Stomach smooth muscle (tissue), 2 donors: ENCODE results near the gene SLC27A4.

Experiments
- H3K27ac ChIP-seq: one replicate; pipeline ENCODE4 v1.7.0; 2013; ENCODE audit warnings: mild to moderate bottlenecking, low read length, inconsistent platforms
- H3K27me3 ChIP-seq, 2 donors: one replicate each; pipeline ENCODE4 v1.7.0; 2013; ENCODE audit warnings: low read length in 2 of 2; ENCODE audit not compliant: insufficient read depth in 2 of 2, control insufficient read depth in 1 of 2
- H3K36me3 ChIP-seq, 2 donors: one replicate each; pipeline ENCODE4 v1.7.0; 2013; ENCODE audit warnings: low read length in 2 of 2; ENCODE audit not compliant: control insufficient read depth in 2 of 2, insufficient read depth in 2 of 2
- H3K4me1 ChIP-seq: one replicate; pipeline ENCODE4 v1.7.0; 2013; ENCODE audit warnings: low read length; ENCODE audit not compliant: control insufficient read depth, insufficient read depth
- H3K4me3 ChIP-seq, 2 donors: one replicate each; pipeline ENCODE4 v1.7.0; 2013; ENCODE audit warnings: low read length in 2 of 2
- H3K9ac ChIP-seq, 2 donors: one replicate each; pipeline ENCODE4 v1.7.0; 2013; ENCODE audit warnings: low read length in 2 of 2, mild to moderate bottlenecking in 1 of 2
- H3K9me3 ChIP-seq, 2 donors: one replicate each; pipeline ENCODE4 v1.7.0; 2013; ENCODE audit warnings: low read length in 2 of 2; ENCODE audit not compliant: control insufficient read depth in 2 of 2
- donor health status: healthy.
- donor health status: Pancreatic carcinoma.

Gene SLC27A4

DNA sequence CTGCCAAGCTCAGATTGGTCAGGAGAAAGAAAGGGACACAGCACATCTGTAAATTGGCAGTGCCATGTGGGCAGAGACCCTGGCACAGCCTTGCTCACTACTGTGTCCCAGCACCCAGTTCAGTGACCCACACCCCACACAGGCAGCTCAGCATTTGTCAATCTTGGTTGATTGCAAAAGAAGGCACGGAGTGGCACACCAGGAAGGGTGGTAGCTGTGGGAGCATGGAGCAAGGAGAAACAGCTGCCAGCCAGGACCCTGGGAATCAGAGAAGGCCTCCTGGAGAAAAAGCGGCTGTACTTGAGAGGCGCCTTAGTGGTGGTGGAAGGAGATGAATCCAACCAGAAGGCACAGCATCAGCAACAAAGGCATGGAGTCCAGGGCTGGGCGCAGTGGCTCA is 3.5 kb downstream of the SLC27A4 start:
- peaks cover 17% of the 10 kb centered on the region for H3K4me1 ChIP-seq
- H3K4me3 ChIP-seq: no peak overlapping the region
- H3K27me3 ChIP-seq: no peaks in the 10 kb centered on the region
- no peaks in the 10 kb centered on the region for H3K9me3 ChIP-seq
- H3K9ac ChIP-seq: no peak overlapping the region
- no peak overlapping the region for H3K27ac ChIP-seq
- H3K36me3 ChIP-seq: peaks cover 24 to 39% of the 10 kb centered on the region in 2 donors

DNA sequence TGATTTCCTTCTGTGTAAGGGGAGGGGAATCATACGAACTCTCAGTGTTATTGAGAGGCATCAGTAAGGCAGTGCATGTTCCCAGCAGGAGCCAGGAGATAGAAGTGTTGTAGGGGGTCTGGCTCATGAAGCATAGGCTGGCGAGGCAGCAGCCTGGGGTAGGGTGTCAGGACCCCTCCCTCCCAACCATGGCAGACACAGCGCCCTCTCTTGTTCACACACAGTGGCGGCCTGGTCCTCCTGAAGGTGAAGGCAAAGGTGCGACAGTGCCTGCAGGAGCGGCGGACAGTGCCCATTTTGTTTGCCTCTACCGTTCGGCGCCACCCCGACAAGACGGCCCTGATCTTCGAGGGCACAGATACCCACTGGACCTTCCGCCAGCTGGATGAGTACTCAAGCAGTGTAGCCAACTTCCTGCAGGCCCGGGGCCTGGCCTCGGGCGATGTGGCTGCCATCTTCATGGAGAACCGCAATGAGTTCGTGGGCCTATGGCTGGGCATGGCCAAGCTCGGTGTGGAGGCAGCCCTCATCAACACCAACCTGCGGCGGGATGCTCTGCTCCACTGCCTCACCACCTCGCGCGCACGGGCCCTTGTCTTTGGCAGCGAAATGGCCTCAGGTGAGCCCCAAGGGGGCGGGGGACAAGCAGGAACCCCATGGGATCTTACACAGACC is 4.7 kb downstream of the SLC27A4 start:
- H3K27ac ChIP-seq: no peak overlapping the region
- H3K4me1 ChIP-seq: peaks cover 14% of the 10 kb centered on the region
- no peaks in the 10 kb centered on the region for H3K9me3 ChIP-seq
- H3K27me3 ChIP-seq: no peaks in the 10 kb centered on the region
- H3K9ac ChIP-seq: no peak overlapping the region
- H3K4me3 ChIP-seq: no peak overlapping the region
- peaks cover 27 to 50% of the 10 kb centered on the region in 2 donors for H3K36me3 ChIP-seq

DNA sequence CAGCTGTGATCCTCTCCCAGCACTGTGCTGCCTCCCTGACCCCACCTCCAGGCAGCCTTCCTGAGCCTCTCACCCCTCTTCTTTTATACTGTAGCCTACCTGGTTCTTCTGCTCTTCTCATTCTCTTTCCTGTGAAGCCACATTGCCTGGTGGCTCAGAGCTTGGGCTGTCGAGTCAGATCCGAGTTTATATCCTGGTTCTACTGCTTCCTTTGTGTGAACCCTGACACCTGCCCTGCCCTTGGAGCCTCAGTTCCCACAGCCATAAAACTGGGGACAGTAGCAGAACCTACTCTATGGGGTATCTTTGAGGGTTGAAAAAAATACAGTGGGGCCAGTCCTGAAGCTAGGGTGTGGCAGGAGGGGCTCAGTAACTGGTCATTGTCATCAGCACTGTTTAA is 8.8 kb downstream of the SLC27A4 start:
- no peaks in the 10 kb centered on the region for H3K27me3 ChIP-seq
- H3K4me3 ChIP-seq: no peak overlapping the region
- H3K27ac ChIP-seq: no peak overlapping the region
- H3K9me3 ChIP-seq: no peaks in the 10 kb centered on the region
- no peak overlapping the region for H3K9ac ChIP-seq
- peaks cover 35 to 49% of the 10 kb centered on the region in 2 donors for H3K36me3 ChIP-seq
- H3K4me1 ChIP-seq: no peaks in the 10 kb centered on the region

DNA sequence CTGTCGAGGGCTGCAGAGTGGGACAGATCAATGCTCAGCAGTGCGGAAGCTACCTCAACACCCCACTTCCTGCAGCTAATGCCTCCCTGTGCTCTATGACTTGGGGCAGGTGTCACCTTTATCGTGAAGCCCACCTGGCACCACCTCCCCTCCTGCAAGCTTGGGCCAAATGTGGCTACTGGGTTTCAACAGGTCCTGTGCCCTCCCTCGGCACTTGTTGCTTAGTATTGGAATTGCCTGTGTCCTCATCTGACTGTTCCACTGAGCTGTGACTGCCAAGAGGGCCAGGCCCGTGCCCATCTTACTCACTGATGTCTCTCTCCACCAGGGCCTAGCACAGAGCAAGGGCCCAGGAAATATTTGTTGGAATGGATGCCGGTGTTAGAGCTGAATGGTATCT is 9.4 kb downstream of the SLC27A4 start:
- Histone ChIP-seq H3K9me3 (no peaks in the 10 kb centered on the region), H3K36me3 (peaks cover 37 to 45% of the 10 kb centered on the region in 2 donors), H3K27ac (no peak overlapping the region), H3K4me3 (no peak overlapping the region), H3K4me1 (no peaks in the 10 kb centered on the region), H3K9ac (no peak overlapping the region), H3K27me3 (no peaks in the 10 kb centered on the region)

DNA sequence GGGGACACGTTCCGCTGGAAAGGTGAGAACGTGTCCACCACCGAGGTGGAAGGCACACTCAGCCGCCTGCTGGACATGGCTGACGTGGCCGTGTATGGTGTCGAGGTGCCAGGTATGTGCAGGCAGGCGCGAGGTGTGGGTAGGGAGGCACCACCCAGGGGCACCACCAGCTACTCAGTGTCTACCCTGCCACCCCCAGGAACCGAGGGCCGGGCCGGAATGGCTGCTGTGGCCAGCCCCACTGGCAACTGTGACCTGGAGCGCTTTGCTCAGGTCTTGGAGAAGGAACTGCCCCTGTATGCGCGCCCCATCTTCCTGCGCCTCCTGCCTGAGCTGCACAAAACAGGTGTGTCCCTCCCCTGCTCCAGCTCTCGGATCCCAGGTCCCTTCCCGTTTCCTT is 15.1 kb downstream of the SLC27A4 start:
- H3K36me3 ChIP-seq: peaks cover 21 to 26% of the 10 kb centered on the region in 2 donors

DNA sequence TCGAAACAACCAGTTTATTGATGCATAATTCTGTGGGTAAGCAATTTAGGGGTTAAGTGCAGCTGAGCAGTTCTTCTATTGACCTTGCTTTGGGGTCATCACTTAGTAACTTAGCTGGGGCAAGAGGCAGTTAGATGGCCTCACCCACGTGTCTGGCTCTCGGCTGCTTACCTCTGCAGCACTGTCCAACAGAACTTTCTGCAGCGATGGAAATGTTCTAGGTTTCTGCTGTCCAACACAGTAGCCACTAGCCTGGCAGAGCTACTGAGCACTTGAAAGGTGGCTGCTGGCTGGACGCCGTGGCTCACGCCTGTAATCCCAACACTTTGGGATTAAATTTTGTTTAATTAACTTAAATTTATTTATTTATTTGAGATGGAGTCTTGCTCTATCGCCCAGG is 17.8 kb downstream of the SLC27A4 start:
- H3K27ac ChIP-seq: no peak overlapping the region
- H3K27me3 ChIP-seq: no peaks in the 10 kb centered on the region
- no peak overlapping the region for H3K9ac ChIP-seq
- H3K36me3 ChIP-seq: peaks cover 17 to 20% of the 10 kb centered on the region in 2 donors
- peaks cover 12% of the 10 kb centered on the region for H3K4me1 ChIP-seq
- H3K9me3 ChIP-seq: no peaks in the 10 kb centered on the region
- H3K4me3 ChIP-seq: no peak overlapping the region

More for the DNA sequence above, 15.1 kb downstream of the SLC27A4 start:
- Histone ChIP-seq H3K27ac (no peak overlapping the region), H3K9ac (no peak overlapping the region), H3K9me3 (no peaks in the 10 kb centered on the region), H3K27me3 (no peaks in the 10 kb centered on the region), H3K4me1 (no peaks in the 10 kb centered on the region), H3K4me3 (no peak overlapping the region)

DNA sequence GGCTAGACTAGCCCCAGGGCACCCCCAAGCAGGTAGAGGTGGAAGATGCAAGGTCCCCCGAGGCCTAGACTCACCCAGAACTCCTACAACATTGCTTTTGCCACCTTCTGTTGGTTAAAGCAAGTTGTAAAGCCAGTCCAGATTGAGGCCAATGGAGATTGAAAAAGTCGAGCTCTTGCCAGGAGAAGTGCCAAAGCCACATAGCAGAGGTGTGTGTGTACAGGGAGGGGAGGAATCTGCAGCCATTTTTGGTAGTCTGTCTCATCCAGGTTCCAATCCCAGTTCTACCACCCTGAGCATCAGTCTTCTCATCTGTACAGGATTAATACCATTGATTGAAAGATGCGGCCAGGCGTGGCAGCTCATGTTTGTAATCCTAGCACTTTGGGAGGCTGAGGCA is 18.5 kb downstream of the SLC27A4 start:
- Histone ChIP-seq H3K9me3 (no peaks in the 10 kb centered on the region), H3K36me3 (peaks cover 15 to 16% of the 10 kb centered on the region in 2 donors), H3K4me1 (peaks cover 12% of the 10 kb centered on the region), H3K27me3 (no peaks in the 10 kb centered on the region), H3K4me3 (no peak overlapping the region), H3K27ac (no peak overlapping the region), H3K9ac (no peak overlapping the region)

DNA sequence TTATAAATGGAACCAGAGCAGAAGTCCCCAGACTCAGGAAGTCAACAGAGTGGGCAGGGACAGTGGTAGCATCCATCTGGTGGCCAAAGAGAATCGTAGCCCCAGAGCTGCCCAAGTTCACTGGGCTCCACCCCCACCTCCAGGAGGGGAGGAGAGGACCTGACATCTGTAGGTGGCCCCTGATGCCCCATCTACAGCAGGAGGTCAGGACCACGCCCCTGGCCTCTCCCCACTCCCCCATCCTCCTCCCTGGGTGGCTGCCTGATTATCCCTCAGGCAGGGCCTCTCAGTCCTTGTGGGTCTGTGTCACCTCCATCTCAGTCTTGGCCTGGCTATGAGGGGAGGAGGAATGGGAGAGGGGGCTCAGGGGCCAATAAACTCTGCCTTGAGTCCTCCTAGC is 20.5 kb downstream of the SLC27A4 start:
- Histone ChIP-seq H3K27me3 (no peaks in the 10 kb centered on the region), H3K27ac (no peak overlapping the region), H3K9me3 (no peaks in the 10 kb centered on the region), H3K36me3 (peaks cover 5 to 6% of the 10 kb centered on the region in 2 donors), H3K9ac (no peak overlapping the region), H3K4me3 (no peak overlapping the region), H3K4me1 (peaks cover 21% of the 10 kb centered on the region)

DNA sequence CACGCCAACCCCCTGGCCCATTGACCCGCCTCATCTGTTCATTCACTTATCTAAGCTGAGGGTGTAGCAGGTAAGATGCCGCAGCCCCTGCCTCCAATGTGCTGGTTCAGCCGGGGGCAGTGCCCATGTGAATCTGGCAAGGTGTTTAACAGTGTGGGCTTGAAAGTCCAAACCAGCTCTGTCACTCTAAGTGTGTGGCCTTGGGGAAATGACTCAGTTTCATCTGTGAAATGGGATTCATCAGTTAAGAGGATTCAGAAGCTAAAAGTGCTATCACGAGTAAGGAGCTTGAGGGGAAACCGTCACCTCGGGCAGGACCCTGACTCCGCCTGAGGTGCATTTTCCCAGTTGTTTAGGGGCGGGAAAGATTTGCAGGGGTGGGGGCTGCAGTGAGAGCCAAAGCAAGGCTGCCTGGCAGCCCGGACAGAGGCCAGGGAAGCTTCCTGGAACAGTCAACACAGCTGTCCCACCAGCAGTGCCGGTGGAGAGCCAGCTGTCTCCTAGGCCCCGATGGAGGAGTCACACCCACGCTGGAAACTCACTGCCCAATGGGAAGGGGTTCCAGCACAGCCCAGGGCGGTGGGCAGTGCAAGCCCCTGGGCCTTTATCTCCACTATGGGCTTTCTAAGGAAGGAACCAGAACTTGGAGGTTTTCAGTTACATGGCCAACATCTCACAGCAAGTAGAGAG is 21.1 kb downstream of the SLC27A4 start:
- Histone ChIP-seq H3K27me3 (no peaks in the 10 kb centered on the region), H3K27ac (peak overlapping the region; percentile 53), H3K4me1 (peaks cover 21% of the 10 kb centered on the region), H3K9me3 (no peaks in the 10 kb centered on the region), H3K36me3 (peaks cover 0 to 2% of the 10 kb centered on the region in 2 donors), H3K4me3 (peak overlapping the region; percentile 73 to 78), H3K9ac (peak overlapping the region in 1 of 2 donors; percentile 36)

DNA sequence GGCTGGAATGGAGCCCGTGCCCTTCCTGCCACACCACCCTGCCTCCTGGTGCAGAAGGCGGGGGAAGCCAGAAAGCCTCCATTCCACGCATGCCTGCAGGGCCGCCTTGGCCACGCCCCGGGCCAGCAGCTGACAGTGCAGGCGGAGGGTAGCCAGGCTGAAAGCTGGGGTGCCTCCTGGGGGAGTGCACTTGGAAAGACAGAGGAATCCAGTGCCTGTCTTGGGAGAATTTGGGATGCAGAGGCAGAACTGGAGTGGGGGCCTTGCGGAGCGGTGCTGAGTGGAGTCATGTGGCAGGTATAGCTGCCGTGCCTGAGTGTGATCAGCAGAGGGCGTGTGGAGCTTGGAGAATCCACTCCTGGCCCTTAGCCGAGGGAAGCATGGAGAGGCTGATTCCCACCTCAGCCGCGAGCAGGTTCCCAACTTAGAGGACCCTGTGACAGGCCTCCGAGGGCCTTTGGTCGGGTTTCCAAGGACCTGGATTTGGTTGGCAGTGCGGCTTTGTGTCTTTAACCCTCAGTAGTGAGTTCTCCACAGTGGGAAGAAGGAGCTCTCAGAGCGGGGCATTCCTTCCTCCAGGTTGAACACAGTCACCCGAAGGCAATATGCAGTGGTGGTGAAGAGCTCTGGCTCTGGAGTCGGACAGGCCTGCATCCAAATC is 21.8 kb downstream of the SLC27A4 start:
- Histone ChIP-seq H3K4me1 (peaks cover 21% of the 10 kb centered on the region), H3K27me3 (no peaks in the 10 kb centered on the region), H3K4me3 (peak overlapping the region; percentile 73 to 78), H3K27ac (peak overlapping the region; percentile 53), H3K36me3 (peaks cover 0 to 2% of the 10 kb centered on the region in 2 donors), H3K9me3 (no peaks in the 10 kb centered on the region), H3K9ac (peak overlapping the region; percentile 9 to 58)
